ENCODE measurements around the gene CUL3.

DNA sequence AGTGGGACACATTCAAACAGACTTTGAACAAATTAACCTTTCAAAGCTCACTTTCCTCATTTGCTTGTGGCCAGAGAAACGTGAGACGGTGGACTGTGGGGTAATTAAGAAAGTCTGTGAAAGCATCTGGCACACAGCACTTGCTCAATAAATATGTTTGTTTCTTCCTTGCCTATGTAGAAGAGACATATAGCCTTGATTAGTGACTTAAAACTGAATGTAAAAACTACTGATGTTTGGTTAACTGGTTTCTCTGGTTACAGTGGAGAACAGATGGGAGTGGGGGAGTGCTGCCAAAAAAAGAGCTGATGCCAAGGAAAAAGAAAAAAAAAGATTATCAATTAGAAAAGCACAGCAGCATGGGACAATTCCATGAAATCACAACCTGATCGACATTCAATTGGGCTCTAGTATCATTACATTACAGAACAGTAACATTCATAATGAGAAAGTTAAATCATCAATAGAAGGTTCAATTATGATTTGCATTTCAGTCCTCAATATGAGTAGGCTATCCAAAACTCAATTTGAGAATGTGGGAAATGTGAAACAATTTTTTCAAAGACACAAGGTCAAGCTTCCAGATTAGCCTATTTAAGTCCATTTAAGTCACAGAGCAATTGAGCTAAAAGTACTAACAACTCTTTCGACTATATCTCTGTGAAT lies 14.7 kb downstream of the CUL3 start:
- TF ChIP-seq, protein P1, sequence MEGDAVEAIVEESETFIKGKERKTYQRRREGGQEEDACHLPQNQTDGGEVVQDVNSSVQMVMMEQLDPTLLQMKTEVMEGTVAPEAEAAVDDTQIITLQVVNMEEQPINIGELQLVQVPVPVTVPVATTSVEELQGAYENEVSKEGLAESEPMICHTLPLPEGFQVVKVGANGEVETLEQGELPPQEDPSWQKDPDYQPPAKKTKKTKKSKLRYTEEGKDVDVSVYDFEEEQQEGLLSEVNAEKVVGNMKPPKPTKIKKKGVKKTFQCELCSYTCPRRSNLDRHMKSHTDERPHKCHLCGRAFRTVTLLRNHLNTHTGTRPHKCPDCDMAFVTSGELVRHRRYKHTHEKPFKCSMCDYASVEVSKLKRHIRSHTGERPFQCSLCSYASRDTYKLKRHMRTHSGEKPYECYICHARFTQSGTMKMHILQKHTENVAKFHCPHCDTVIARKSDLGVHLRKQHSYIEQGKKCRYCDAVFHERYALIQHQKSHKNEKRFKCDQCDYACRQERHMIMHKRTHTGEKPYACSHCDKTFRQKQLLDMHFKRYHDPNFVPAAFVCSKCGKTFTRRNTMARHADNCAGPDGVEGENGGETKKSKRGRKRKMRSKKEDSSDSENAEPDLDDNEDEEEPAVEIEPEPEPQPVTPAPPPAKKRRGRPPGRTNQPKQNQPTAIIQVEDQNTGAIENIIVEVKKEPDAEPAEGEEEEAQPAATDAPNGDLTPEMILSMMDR (IDR thresholded peaks at IDR 0.05) = no peak
- TF ChIP-seq POLR2AphosphoS5 (IDR thresholded peaks at IDR 0.05) = no peak
